NT2/D1 (cell line): Measurements from ENCODE around the gene ADIPOQ.
"Not testable (repeated sequence)": the region's sequence is repeated elsewhere in the genome, so short reads cannot be mapped to it uniquely, and the experiment has no call there.

Source experiments
- DNase-seq: peaks from one replicate; pipeline ENCODE4 v3.0.0-alpha.2; 2011; ENCODE audit warnings: low read depth, low spot score
- H3K27me3 ChIP-seq: 2 replicates; pipeline ENCODE4 v1.6.0; 2011; ENCODE audit warnings: mild to moderate bottlenecking; ENCODE audit not compliant: insufficient read length, insufficient read depth
- H3K36me3 ChIP-seq: 2 replicates; pipeline ENCODE4 v1.6.1; 2011; ENCODE audit warnings: mild to moderate bottlenecking, low read length, mixed read lengths; ENCODE audit not compliant: insufficient read depth, insufficient read length
- H3K4me1 ChIP-seq: 2 replicates; pipeline ENCODE4 v1.5.1; 2011; ENCODE audit not compliant: insufficient read depth, insufficient read length
- H3K4me3 ChIP-seq: 2 replicates; pipeline ENCODE4 v1.5.1; 2011; ENCODE audit warnings: low read depth; ENCODE audit not compliant: insufficient read length
- H3K9ac ChIP-seq: 2 replicates; pipeline ENCODE4 v1.6.0; 2011; ENCODE audit warnings: low read depth; ENCODE audit not compliant: insufficient read length
- H3K9me3 ChIP-seq: 2 replicates; pipeline ENCODE4 v1.5.1; 2011; ENCODE audit warnings: mild to moderate bottlenecking, low read length; ENCODE audit not compliant: insufficient read depth
- SUZ12 ChIP-seq: IDR thresholded peaks from 2 replicates; pipeline ENCODE4 v1.6.1; 2011; ENCODE audit not compliant: insufficient read length, insufficient read depth; ENCODE audit errors: extremely low read depth
- YY1 ChIP-seq: IDR thresholded peaks from 2 replicates; pipeline ENCODE4 v1.6.1; 2011; ENCODE audit not compliant: insufficient read length, insufficient read depth
- ZNF274 ChIP-seq: IDR thresholded peaks from 2 replicates; pipeline ENCODE4 v1.6.1; 2011; ENCODE audit warnings: mild to moderate bottlenecking, low read depth, low read length

Gene ADIPOQ

DNA sequence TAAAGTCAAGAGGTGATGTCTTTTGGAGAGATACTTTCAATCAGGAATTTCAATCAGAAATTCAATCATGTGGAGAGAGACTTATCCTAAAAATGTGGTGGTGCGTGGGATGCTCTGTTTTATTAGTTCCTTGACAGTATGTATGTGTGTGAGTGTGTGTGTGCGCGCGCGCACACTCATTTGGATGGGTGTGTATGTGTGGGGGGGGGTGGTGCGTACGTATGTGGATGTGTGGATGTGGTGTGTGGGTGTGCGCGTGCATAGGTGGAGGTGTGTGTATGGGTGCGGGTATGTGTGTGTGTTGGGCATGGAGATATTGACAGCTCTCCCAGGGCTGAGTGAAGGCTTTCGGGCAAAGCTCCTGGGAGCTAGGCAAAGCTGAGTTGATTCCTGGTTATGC lies 2.4 kb downstream of the ADIPOQ start:
- Histone ChIP-seq H3K4me3 (no peak overlapping the region), H3K9ac (no peak overlapping the region), H3K27me3 (no peaks in the 10 kb centered on the region), H3K36me3 (no peaks in the 10 kb centered on the region), H3K4me1 (no peaks in the 10 kb centered on the region), H3K9me3 (no peaks in the 10 kb centered on the region)
- no peak for TF ChIP-seq SUZ12
- TF ChIP-seq ZNF274, result no peak
- TF ChIP-seq YY1, result no peak
- DNase-seq, result no peak

DNA sequence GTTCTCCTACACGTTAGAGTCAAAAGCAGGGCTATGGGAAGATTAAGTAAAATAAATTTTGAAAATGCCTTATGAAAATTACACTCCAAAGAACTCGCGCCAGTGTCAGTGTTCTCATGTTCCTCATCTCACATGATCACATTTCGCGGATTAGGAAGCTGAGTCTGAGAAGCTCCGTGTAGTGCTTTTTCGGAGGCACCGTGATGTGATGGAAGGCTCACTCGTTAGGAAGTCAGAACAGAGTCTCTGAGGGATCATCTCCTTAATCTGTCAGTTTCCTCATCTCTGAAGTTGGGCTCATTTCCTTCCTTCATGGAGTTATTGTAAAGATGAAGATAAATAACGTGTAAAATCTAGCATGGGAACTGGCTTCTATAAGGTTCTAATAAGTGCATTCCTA lies 3.2 kb downstream of the ADIPOQ start:
- DNase-seq, result no peak
- Histone ChIP-seq H3K36me3 (no peaks in the 10 kb centered on the region), H3K4me1 (no peaks in the 10 kb centered on the region), H3K9me3 (no peaks in the 10 kb centered on the region), H3K27me3 (no peaks in the 10 kb centered on the region), H3K4me3 (no peak overlapping the region), H3K9ac (no peak overlapping the region)
- TF ChIP-seq SUZ12 (no peak), ZNF274 (no peak), YY1 (no peak)

DNA sequence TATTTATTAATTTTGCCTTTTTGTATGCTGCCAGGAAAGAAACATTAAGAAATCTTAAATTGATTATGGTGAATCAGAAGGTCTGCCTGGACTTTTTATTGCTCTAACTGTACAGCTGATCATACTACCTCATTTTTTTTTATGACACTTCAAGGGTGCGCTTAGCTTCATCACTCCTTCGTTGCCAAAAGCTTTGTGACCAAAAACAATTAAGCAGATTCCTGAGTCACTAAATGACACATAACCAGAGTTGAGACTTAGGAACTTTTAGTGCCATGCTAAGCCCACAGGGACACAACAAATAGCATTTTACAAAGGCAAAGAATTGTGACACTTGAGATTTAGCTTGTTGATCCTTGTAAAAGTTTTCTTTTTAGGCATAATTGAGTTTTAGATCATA lies 4.9 kb downstream of the ADIPOQ start:
- no peak for TF ChIP-seq SUZ12
- no peak for TF ChIP-seq ZNF274
- no peak for TF ChIP-seq YY1
- DNase-seq, result no peak
- Histone ChIP-seq H3K4me3 (no peak overlapping the region), H3K36me3 (no peaks in the 10 kb centered on the region), H3K27me3 (no peaks in the 10 kb centered on the region), H3K4me1 (no peaks in the 10 kb centered on the region), H3K9ac (no peak overlapping the region), H3K9me3 (no peaks in the 10 kb centered on the region)

DNA sequence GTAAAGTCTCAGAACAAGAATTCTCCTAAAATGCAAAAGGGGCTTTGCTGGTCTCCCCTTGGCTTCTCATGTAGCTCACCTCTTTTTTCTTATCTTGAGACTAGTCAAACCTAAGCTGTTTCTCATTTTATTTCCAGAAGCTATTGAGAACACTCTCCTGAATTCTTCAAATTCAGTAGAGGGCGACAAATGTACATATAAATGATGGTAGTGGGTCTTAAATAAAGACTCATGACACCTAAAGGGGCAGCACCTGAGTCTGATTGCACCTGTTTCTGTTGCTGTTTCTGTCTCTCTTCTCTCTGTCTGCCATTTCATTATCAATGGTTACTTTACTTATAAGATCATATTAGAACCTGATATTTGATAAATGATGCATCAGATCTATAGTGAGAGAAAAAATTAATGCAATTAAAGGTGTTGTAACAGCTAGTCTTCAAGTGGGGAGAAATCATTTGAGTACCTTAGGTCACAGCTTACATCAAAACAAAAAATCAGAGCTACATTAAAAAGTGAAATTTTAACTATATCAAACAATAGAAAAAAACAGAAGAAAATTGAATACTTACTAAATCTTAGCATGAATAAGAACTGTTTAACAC lies 7.0 kb downstream of the ADIPOQ start:
- TF ChIP-seq ZNF274 (no peak), YY1 (no peak), SUZ12 (no peak)
- Histone ChIP-seq H3K9ac (no peak overlapping the region), H3K4me1 (no peaks in the 10 kb centered on the region), H3K36me3 (no peaks in the 10 kb centered on the region), H3K27me3 (no peaks in the 10 kb centered on the region), H3K9me3 (no peaks in the 10 kb centered on the region), H3K4me3 (no peak overlapping the region)
- DNase-seq, result peak; percentile 25

DNA sequence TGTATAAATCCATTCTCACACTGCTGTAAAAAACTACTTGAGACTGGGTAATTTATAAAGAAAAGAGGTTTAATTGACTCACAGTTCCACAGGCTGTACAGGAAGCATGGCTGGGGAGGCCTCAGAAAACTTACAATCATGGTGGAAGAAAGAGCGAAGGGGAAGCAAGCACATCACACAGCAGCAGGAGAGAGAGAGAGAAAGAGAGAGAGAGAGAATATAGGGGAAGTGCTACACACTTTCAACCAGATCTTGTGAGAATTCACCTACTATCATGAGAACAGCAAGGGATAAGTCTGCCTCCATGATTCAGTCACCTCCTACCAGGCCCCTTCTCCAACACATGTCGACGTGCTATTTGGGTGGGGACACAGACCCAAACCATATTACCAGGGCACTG lies 9.3 kb downstream of the ADIPOQ start:
- not testable (repeated sequence) for H3K36me3 ChIP-seq, H3K9me3 ChIP-seq, H3K9ac ChIP-seq

DNA sequence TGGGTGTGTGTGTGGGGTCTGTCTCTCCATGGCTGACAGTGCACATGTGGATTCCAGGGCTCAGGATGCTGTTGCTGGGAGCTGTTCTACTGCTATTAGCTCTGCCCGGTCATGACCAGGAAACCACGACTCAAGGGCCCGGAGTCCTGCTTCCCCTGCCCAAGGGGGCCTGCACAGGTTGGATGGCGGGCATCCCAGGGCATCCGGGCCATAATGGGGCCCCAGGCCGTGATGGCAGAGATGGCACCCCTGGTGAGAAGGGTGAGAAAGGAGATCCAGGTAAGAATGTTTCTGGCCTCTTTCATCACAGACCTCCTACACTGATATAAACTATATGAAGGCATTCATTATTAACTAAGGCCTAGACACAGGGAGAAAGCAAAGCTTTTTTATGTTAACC lies 10.5 kb downstream of the ADIPOQ start:
- H3K4me3 ChIP-seq, result no peak overlapping the region
- H3K36me3 ChIP-seq, result no peaks in the 10 kb centered on the region
- no peak for DNase-seq
- H3K9me3 ChIP-seq, result no peaks in the 10 kb centered on the region
- H3K4me1 ChIP-seq, result no peaks in the 10 kb centered on the region
- TF ChIP-seq SUZ12 (no peak), YY1 (no peak), ZNF274 (no peak)
- no peaks in the 10 kb centered on the region for H3K27me3 ChIP-seq
- no peak overlapping the region for H3K9ac ChIP-seq

More for the DNA sequence above, 9.3 kb downstream of the ADIPOQ start:
- not testable (repeated sequence) for H3K4me3 ChIP-seq, H3K27me3 ChIP-seq, DNase-seq, H3K4me1 ChIP-seq

DNA sequence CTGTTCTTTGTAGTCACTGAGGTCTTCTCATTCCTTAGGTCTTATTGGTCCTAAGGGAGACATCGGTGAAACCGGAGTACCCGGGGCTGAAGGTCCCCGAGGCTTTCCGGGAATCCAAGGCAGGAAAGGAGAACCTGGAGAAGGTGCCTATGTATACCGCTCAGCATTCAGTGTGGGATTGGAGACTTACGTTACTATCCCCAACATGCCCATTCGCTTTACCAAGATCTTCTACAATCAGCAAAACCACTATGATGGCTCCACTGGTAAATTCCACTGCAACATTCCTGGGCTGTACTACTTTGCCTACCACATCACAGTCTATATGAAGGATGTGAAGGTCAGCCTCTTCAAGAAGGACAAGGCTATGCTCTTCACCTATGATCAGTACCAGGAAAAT lies 11.6 kb downstream of the ADIPOQ start:
- TF ChIP-seq ZNF274, result no peak
- no peak for TF ChIP-seq SUZ12
- TF ChIP-seq YY1, result no peak
- DNase-seq, result no peak
- Histone ChIP-seq H3K27me3 (no peaks in the 10 kb centered on the region), H3K9me3 (peaks cover 8% of the 10 kb centered on the region), H3K4me1 (no peaks in the 10 kb centered on the region), H3K36me3 (no peaks in the 10 kb centered on the region), H3K9ac (no peak overlapping the region), H3K4me3 (no peak overlapping the region)

DNA sequence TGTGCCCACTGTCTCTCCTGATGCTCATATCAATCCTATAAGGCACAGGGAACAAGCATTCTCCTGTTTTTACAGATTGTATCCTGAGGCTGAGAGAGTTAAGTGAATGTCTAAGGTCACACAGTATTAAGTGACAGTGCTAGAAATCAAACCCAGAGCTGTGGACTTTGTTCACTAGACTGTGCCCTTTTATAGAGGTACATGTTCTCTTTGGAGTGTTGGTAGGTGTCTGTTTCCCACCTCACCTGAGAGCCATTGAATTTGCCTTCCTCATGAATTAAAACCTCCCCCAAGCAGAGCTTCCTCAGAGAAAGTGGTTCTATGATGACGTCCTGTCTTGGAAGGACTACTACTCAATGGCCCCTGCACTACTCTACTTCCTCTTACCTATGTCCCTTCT lies 12.4 kb downstream of the ADIPOQ start:
- Histone ChIP-seq H3K36me3 (no peaks in the 10 kb centered on the region), H3K9me3 (peaks cover 14% of the 10 kb centered on the region), H3K9ac (no peak overlapping the region), H3K4me3 (no peak overlapping the region), H3K27me3 (no peaks in the 10 kb centered on the region), H3K4me1 (no peaks in the 10 kb centered on the region)
- no peak for TF ChIP-seq YY1
- TF ChIP-seq SUZ12, result no peak
- DNase-seq, result no peak
